Endothelial cell of umbilical vein (primary cell): ENCODE data around the gene FTO.

Experiments used
- JUN ChIP-seq: IDR thresholded peaks from 2 replicates; pipeline ENCODE4 v1.6.1; 2011; ENCODE audit warnings: borderline replicate concordance, low read depth; ENCODE audit not compliant: insufficient read length, insufficient read depth
- MYC ChIP-seq: IDR thresholded peaks from one replicate; pipeline ENCODE4 v1.6.1; 2011; ENCODE audit warnings: mild to moderate bottlenecking, low read depth, low read length
- POLR2A ChIP-seq: IDR thresholded peaks from 2 replicates; pipeline ENCODE4 v1.6.1; 2012; ENCODE audit warnings: low read depth, mild to moderate bottlenecking, control low read depth, low read length
- POLR2AphosphoS5 ChIP-seq: IDR thresholded peaks from 2 replicates; pipeline ENCODE4 v1.6.1; 2012; ENCODE audit warnings: low read depth, mild to moderate bottlenecking, control low read depth, low read length, moderate library complexity; ENCODE audit not compliant: insufficient read depth
- TF ChIP-seq, protein P1 (sequence below), 2 donors: IDR thresholded peaks; 1 replicate in 1 of 2; 2 replicates in 1 of 2; pipeline ENCODE4 v1.5.1; 2011; ENCODE audit warnings: low read length in 2 of 2, mild to moderate bottlenecking in 2 of 2, moderate library complexity in 2 of 2, control low read depth in 1 of 2, inconsistent platforms in 1 of 2, low read depth in 1 of 2; ENCODE audit not compliant: insufficient read depth in 1 of 2; ENCODE audit errors: extremely low read depth in 1 of 2

GRCh38 chr16:54086791-54087190, 382.8 kb downstream of the FTO start:
- TF ChIP-seq, protein P1, sequence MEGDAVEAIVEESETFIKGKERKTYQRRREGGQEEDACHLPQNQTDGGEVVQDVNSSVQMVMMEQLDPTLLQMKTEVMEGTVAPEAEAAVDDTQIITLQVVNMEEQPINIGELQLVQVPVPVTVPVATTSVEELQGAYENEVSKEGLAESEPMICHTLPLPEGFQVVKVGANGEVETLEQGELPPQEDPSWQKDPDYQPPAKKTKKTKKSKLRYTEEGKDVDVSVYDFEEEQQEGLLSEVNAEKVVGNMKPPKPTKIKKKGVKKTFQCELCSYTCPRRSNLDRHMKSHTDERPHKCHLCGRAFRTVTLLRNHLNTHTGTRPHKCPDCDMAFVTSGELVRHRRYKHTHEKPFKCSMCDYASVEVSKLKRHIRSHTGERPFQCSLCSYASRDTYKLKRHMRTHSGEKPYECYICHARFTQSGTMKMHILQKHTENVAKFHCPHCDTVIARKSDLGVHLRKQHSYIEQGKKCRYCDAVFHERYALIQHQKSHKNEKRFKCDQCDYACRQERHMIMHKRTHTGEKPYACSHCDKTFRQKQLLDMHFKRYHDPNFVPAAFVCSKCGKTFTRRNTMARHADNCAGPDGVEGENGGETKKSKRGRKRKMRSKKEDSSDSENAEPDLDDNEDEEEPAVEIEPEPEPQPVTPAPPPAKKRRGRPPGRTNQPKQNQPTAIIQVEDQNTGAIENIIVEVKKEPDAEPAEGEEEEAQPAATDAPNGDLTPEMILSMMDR (IDR thresholded peaks at IDR 0.05; ENCODE audit: extremely low read depth in 1 of 2, insufficient read depth in 1 of 2, low read depth in 1 of 2, low read length in 2 of 2), result no peak
- TF ChIP-seq POLR2AphosphoS5, result no peak
- no peak for TF ChIP-seq POLR2A
- TF ChIP-seq JUN, result no peak
- no peak for TF ChIP-seq MYC
